ENCODE results near the gene ADCYAP1R1. TPM values are rescaled to one million over a fixed set of nuclear protein-coding genes. Genes with fewer than 3 reads are reported as not detected.

Gene ADCYAP1R1
- total and polyA plus RNA-seq, 8 donors = 0.25 to 20.1 (median 0.69) TPM

DNA sequence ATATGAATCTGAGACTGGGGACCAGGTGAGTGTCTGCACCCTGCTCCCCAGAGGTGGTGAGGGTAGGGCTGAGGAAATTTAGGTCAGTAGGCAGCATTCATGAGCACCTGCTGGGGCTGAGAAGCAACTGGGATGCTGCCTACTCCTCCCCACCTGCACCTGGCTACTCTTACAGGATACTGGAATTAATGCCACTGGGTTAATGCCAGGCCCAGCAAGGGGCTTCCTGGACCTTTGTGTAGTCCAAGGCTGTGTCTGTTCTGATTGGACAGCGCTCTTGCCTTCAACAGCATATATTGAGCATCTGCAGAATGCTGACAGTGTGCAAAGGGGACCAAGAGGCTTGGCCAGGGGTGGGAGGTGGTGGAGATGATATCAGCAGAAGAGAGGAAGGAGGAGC is 32.1 kb downstream of the ADCYAP1R1 start:
- DNase-seq = no peak
- intact Hi-C loops (cut with DNase I; ENCODE audit: low total_unique reads) = no loop called here
- TF ChIP-seq EP300 (IDR thresholded peaks at IDR 0.05) = no peak
- TF ChIP-seq, protein P1, sequence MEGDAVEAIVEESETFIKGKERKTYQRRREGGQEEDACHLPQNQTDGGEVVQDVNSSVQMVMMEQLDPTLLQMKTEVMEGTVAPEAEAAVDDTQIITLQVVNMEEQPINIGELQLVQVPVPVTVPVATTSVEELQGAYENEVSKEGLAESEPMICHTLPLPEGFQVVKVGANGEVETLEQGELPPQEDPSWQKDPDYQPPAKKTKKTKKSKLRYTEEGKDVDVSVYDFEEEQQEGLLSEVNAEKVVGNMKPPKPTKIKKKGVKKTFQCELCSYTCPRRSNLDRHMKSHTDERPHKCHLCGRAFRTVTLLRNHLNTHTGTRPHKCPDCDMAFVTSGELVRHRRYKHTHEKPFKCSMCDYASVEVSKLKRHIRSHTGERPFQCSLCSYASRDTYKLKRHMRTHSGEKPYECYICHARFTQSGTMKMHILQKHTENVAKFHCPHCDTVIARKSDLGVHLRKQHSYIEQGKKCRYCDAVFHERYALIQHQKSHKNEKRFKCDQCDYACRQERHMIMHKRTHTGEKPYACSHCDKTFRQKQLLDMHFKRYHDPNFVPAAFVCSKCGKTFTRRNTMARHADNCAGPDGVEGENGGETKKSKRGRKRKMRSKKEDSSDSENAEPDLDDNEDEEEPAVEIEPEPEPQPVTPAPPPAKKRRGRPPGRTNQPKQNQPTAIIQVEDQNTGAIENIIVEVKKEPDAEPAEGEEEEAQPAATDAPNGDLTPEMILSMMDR (IDR thresholded peaks at IDR 0.05) = no peak
- WGBS, 5 donors = 77 to 100% (median 79%) methylated on average over 1 of the region's 1 CpG
- H3K9me3 ChIP-seq = no peaks in the 10 kb centered on the region
- H3K27me3 ChIP-seq = peaks cover 0 to 12% (median 0%) of the 10 kb centered on the region in 3 donors
- no peaks in the 10 kb centered on the region for H3K36me3 ChIP-seq
- H3K4me1 ChIP-seq = no peaks in the 10 kb centered on the region
- no peak overlapping the region for H3K27ac ChIP-seq
- no peak overlapping the region for H3K4me3 ChIP-seq

DNA sequence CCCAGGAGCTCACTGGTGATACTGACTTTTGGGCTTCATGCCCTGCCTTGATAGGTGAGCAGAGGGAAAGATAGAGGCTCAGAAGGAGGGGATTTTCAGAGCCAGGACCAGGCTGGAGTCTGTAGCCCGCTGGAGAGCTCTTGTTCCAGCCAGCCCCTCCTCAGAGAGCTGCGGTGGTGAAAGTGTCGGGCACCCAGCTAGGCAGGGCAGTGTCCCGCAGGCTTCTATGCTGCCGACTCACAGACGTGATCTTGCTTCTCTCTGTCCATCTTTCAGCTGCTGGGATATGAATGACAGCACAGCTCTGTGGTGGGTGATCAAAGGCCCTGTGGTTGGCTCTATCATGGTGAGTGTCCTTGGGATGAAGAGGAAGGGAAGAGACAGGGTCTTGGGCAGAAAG is 35.2 kb downstream of the ADCYAP1R1 start:
- WGBS, 5 donors = 66 to 92% (median 77%) methylated on average over 6 of the region's 6 CpGs
- intact Hi-C loops (cut with DNase I; ENCODE audit: low total_unique reads) = no loop called here
- Histone ChIP-seq H3K4me3 (no peak overlapping the region), H3K4me1 (no peaks in the 10 kb centered on the region), H3K27me3 (no peaks in the 10 kb centered on the region), H3K27ac (no peak overlapping the region), H3K36me3 (no peaks in the 10 kb centered on the region), H3K9me3 (no peaks in the 10 kb centered on the region)
- no peak for TF ChIP-seq POLR2A (IDR thresholded peaks at IDR 0.05)
- TF ChIP-seq, protein P1 (IDR thresholded peaks at IDR 0.05) = no peak
- no peak for TF ChIP-seq EP300 (IDR thresholded peaks at IDR 0.05)
- no peak for TF ChIP-seq POLR2AphosphoS5 (IDR thresholded peaks at IDR 0.05)
- no peak for DNase-seq

DNA sequence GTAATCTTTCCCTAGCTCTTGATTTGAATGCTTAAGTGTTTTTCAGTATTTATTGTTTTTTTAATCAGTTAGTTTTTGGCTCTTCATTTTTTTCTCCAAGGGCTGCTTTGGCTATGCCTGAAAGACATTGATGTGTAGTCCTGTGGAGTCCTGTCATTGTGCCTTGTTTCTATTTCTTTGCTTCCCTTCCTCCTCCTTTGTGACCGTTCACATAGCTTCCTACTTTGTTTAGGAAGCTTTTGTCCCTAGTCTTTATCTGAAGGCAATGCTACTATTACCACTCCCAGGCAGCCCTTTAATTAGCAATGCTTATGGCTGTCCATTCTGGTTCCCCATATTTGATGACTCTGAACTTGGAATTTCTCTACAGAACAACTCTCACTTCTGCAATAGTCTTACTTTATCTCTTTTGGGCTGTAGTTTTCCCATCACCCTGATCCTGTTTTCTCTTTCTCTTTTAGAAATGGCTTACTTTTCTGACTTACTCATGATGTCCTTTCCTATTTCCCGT is 39.9 kb downstream of the ADCYAP1R1 start:
- TF ChIP-seq, protein P1 (IDR thresholded peaks at IDR 0.05) = no peak
- no peak for TF ChIP-seq POLR2AphosphoS5 (IDR thresholded peaks at IDR 0.05)
- no peak for TF ChIP-seq EP300 (IDR thresholded peaks at IDR 0.05)
- TF ChIP-seq POLR2A (IDR thresholded peaks at IDR 0.05) = no peak
- Histone ChIP-seq H3K4me1 (no peaks in the 10 kb centered on the region), H3K36me3 (no peaks in the 10 kb centered on the region), H3K4me3 (no peak overlapping the region), H3K27me3 (peaks cover 0 to 17% (median 0%) of the 10 kb centered on the region in 3 donors), H3K27ac (no peak overlapping the region), H3K9me3 (no peaks in the 10 kb centered on the region)
- intact Hi-C loops (cut with DNase I; ENCODE audit: low total_unique reads) = no loop called here
- DNase-seq = no peak
- WGBS, 5 donors = 60 to 82% (median 64%) methylated on average over 2 of the region's 2 CpGs

DNA sequence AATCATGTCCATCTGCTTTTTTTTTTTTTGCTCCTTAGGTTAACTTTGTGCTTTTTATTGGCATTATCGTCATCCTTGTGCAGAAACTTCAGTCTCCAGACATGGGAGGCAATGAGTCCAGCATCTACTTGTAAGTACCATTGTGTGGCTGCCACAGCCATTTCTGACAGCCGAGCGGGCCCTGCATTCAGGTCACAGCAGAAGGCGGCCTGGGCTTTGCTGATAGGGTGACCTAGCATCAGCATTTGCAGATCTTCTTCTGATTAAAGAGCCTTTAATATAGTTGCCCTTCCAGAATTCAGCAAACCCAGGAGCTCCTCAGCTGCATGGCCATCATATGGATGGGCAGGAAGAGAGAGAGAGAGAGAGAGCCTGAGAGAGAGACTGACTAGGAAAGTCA is 40.5 kb downstream of the ADCYAP1R1 start:
- H3K4me1 ChIP-seq = no peaks in the 10 kb centered on the region
- H3K27ac ChIP-seq = no peak overlapping the region
- H3K4me3 ChIP-seq = no peak overlapping the region
- no peaks in the 10 kb centered on the region for H3K36me3 ChIP-seq
- DNase-seq = no peak
- H3K9me3 ChIP-seq = no peaks in the 10 kb centered on the region
- intact Hi-C loops (cut with DNase I; ENCODE audit: low total_unique reads) = no loop called here
- 96 to 99% (median 97%) methylated on average over 4 of the region's 4 CpGs for WGBS, 5 donors
- no peak for TF ChIP-seq POLR2A (IDR thresholded peaks at IDR 0.05)
- no peak for TF ChIP-seq EP300 (IDR thresholded peaks at IDR 0.05)
- no peak for TF ChIP-seq POLR2AphosphoS5 (IDR thresholded peaks at IDR 0.05)
- TF ChIP-seq, protein P1 (IDR thresholded peaks at IDR 0.05) = no peak
- H3K27me3 ChIP-seq = peaks cover 0 to 21% (median 0%) of the 10 kb centered on the region in 3 donors
